H9 (cell line): ENCODE results near the gene MYO3A. TPM values are rescaled to one million over a fixed set of nuclear protein-coding genes. Genes with fewer than 3 reads are reported as not detected.

Experiments used
- DNase-seq: peaks from one replicate; pipeline ENCODE4 v3.0.0-alpha.2; 2017
- H2AFZ ChIP-seq: one replicate; pipeline ENCODE4 v1.6.1; 2013; ENCODE audit warnings: mild to moderate bottlenecking, low read length, control low read depth, moderate library complexity
- H2AK5ac ChIP-seq: 2 replicates; pipeline ENCODE4 v1.6.1; 2013; ENCODE audit warnings: low read length, control low read depth, mixed read lengths; ENCODE audit not compliant: insufficient read length
- H2BK120ac ChIP-seq: one replicate; pipeline ENCODE4 v1.6.1; 2013; ENCODE audit warnings: low read depth, mild to moderate bottlenecking, low read length, control low read depth, inconsistent platforms; ENCODE audit not compliant: poor library complexity, severe bottlenecking
- H2BK12ac ChIP-seq: 2 replicates; pipeline ENCODE4 v1.6.1; 2013; ENCODE audit warnings: low read length, control low read depth, mixed read lengths, low read depth; ENCODE audit not compliant: insufficient read length
- H2BK15ac ChIP-seq: 2 replicates; pipeline ENCODE4 v1.6.1; 2013; ENCODE audit warnings: low read depth, low read length, control low read depth
- H2BK20ac ChIP-seq: one replicate; pipeline ENCODE4 v1.6.1; 2013; ENCODE audit warnings: low read depth, mild to moderate bottlenecking, low read length, control low read depth, inconsistent platforms; ENCODE audit not compliant: poor library complexity, severe bottlenecking
- H2BK5ac ChIP-seq: 2 replicates; pipeline ENCODE4 v1.6.1; 2013; ENCODE audit warnings: low read length, control low read depth, mixed read lengths; ENCODE audit not compliant: insufficient read length
- H3K14ac ChIP-seq: 2 replicates; pipeline ENCODE4 v1.6.1; 2013; ENCODE audit warnings: low read length, control low read depth; ENCODE audit not compliant: insufficient read depth
- H3K18ac ChIP-seq: 2 replicates; pipeline ENCODE4 v1.6.1; 2013; ENCODE audit warnings: low read depth, mild to moderate bottlenecking, mixed read lengths, low read length, control low read depth; ENCODE audit not compliant: insufficient read length
- H3K23ac ChIP-seq: 2 replicates; pipeline ENCODE4 v1.6.1; 2013; ENCODE audit warnings: low read length, control low read depth, mixed read lengths, low read depth; ENCODE audit not compliant: insufficient read length
- H3K23me2 ChIP-seq: 2 replicates; pipeline ENCODE4 v1.6.1; 2013; ENCODE audit warnings: low read depth, mild to moderate bottlenecking, mixed read lengths, low read length, control low read depth; ENCODE audit not compliant: insufficient read length, poor library complexity, severe bottlenecking
- H3K27ac ChIP-seq: 2 replicates; pipeline ENCODE4 v1.5.1; 2013; ENCODE audit warnings: low read length, control low read depth, mixed read lengths, low read depth; ENCODE audit not compliant: insufficient read length
- H3K27me3 ChIP-seq: 2 replicates; pipeline ENCODE4 v1.6.1; 2013; ENCODE audit warnings: low read length, control low read depth, inconsistent platforms; ENCODE audit not compliant: insufficient read depth
- H3K4ac ChIP-seq: 2 replicates; pipeline ENCODE4 v1.6.1; 2013; ENCODE audit warnings: low read depth, mild to moderate bottlenecking, control low read depth, inconsistent platforms, low read length, moderate library complexity
- H3K4me1 ChIP-seq: 2 replicates; pipeline ENCODE4 v1.6.1; 2013; ENCODE audit warnings: low read length, control low read depth, inconsistent platforms; ENCODE audit not compliant: insufficient read depth
- H3K4me2 ChIP-seq: 2 replicates; pipeline ENCODE4 v1.6.1; 2013; ENCODE audit warnings: low read length, control low read depth, mixed read lengths; ENCODE audit not compliant: insufficient read length, insufficient read depth
- H3K56ac ChIP-seq: 2 replicates; pipeline ENCODE4 v1.6.1; 2013; ENCODE audit warnings: low read depth, mild to moderate bottlenecking, mixed read lengths, low read length, control low read depth; ENCODE audit not compliant: insufficient read length
- H3K79me1 ChIP-seq: 2 replicates; pipeline ENCODE4 v1.6.1; 2013; ENCODE audit warnings: low read depth, mild to moderate bottlenecking, moderate library complexity, low read length, control low read depth, inconsistent platforms; ENCODE audit not compliant: insufficient read depth, poor library complexity, severe bottlenecking
- H3K79me2 ChIP-seq: 2 replicates; pipeline ENCODE4 v1.6.1; 2013; ENCODE audit warnings: low read length, control low read depth, inconsistent platforms; ENCODE audit not compliant: insufficient read depth
- H3K9ac ChIP-seq: 2 replicates; pipeline ENCODE4 v1.6.1; 2013; ENCODE audit warnings: low read length, control low read depth, mixed read lengths; ENCODE audit not compliant: insufficient read length; ENCODE audit errors: extremely low read depth
- H3K9me3 ChIP-seq: one replicate; pipeline ENCODE4 v1.6.1; 2013; ENCODE audit warnings: low read depth, low read length, inconsistent platforms; ENCODE audit not compliant: control insufficient read depth
- H3T11ph ChIP-seq: one replicate; pipeline ENCODE4 v1.6.1; 2013; ENCODE audit warnings: mild to moderate bottlenecking, low read length, control low read depth, inconsistent platforms
- H4K20me1 ChIP-seq: one replicate; pipeline ENCODE4 v1.6.1; 2013; ENCODE audit not compliant: control insufficient read depth, insufficient read length, insufficient read depth
- H4K5ac ChIP-seq: 2 replicates; pipeline ENCODE4 v1.6.1; 2013; ENCODE audit warnings: low read depth, mild to moderate bottlenecking, mixed read lengths, low read length, control low read depth; ENCODE audit not compliant: insufficient read length
- H4K8ac ChIP-seq: replicated peaks from 2 replicates; pipeline ENCODE4 v1.6.1; 2013; ENCODE audit warnings: low read length, control low read depth, mixed read lengths, low read depth; ENCODE audit not compliant: insufficient read length
- H4K91ac ChIP-seq: 2 replicates; pipeline ENCODE4 v1.6.1; 2013; ENCODE audit warnings: low read depth, mild to moderate bottlenecking, moderate library complexity, mixed read lengths, low read length, control low read depth; ENCODE audit not compliant: insufficient read length
- H3K27ac Mint-ChIP-seq, 3 experiments: 2 replicates in 2 of 3; 3 replicates in 1 of 3; pipeline ENCODE4 v1.8.0; 2020 to 2021; ENCODE audit warnings: mixed read lengths in 3 of 3, mild to moderate bottlenecking in 1 of 3, moderate library complexity in 1 of 3
- H3K27me3 Mint-ChIP-seq: 2 replicates; pipeline ENCODE4 v1.8.0; 2021; ENCODE audit warnings: low read depth, mild to moderate bottlenecking, moderate library complexity, mixed read lengths
- H3K36me3 Mint-ChIP-seq, 3 experiments: 2 replicates in 2 of 3; 3 replicates in 1 of 3; pipeline ENCODE4 v1.8.0; 2020 to 2021; ENCODE audit warnings: low read depth in 3 of 3, mixed read lengths in 3 of 3; ENCODE audit not compliant: insufficient read depth in 1 of 3
- H3K4me1 Mint-ChIP-seq, 2 experiments: 2 replicates each; pipeline ENCODE4 v1.8.0; 2020; ENCODE audit warnings: mixed read lengths in 2 of 2
- H3K4me3 Mint-ChIP-seq, 2 experiments: 2 replicates in 1 of 2; 3 replicates in 1 of 2; pipeline ENCODE4 v1.8.0; 2020 to 2021; ENCODE audit warnings: mild to moderate bottlenecking in 2 of 2, mixed read lengths in 2 of 2, moderate library complexity in 1 of 2
- H3K9me3 Mint-ChIP-seq, 2 experiments: 2 replicates in 1 of 2; 3 replicates in 1 of 2; pipeline ENCODE4 v1.8.0; 2020; ENCODE audit warnings: mild to moderate bottlenecking in 2 of 2, mixed read lengths in 2 of 2, moderate library complexity in 1 of 2
- CTCF ChIP-seq: fragments of 200-600 bp; sonication (generic); conservative IDR thresholded peaks from 3 replicates; pipeline ENCODE4 v1.8.0; 2021; ENCODE audit warnings: antibody characterized with exemption, mild to moderate bottlenecking
- WGBS: extraction: QIAGEN DNeasy Blood & Tissue Kit; methylation state at CpG from one replicate; pipeline ENCODE4 v1.1.7; 2013; ENCODE audit warnings: missing lambda C conversion rate, low lambda C conversion rate, mixed read lengths; ENCODE audit not compliant: insufficient read length; ENCODE audit errors: extremely low coverage; 5-methylcytosine and 5-hydroxymethylcytosine counted together
- total RNA-seq: library from RNA; stranded (reverse); gene quantifications from 2 replicates; pipeline ENCODE4 v1.2.1, GENCODE V29; 2021

The MYO3A gene
- total RNA-seq, 1 experiment from 2014 or later = 4.3 TPM

DNA sequence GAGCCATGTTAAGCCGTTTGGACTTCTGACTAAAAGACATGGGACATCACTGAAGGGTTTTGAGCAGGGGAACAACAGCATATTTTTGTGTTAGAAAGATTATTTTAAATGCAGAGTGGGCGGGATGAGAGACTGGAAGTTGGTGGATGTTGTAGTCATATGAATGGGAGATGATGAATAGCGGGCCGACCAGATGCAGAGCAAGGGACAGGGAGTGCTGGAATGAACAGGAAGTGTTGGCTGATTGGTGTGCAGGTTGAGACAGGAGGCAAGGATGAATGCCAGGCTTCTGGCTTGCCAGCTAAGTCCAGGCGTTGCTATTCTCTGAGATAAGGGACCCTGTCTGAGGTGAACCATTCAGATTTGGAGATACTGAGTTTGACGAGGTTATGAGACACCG is 320.6 kb downstream of the MYO3A start:
- Histone ChIP-seq H4K91ac (no peak overlapping the region), H3K4me1 (peaks cover 2% of the 10 kb centered on the region; the same call in 1 of the 2 replicates), H3K4ac (no peak overlapping the region), H3K27ac (no peak overlapping the region), H3K9me3 (no peaks in the 10 kb centered on the region), H2BK5ac (no peak overlapping the region), H2BK20ac (no peak overlapping the region), H3K23ac (no peak overlapping the region), H3K14ac (no peak overlapping the region), H3K4me2 (no peak overlapping the region), H2BK15ac (no peak overlapping the region), H3K23me2 (no peaks in the 10 kb centered on the region), H2BK120ac (no peak overlapping the region), H4K20me1 (no peaks in the 10 kb centered on the region), H3K27me3 (no peaks in the 10 kb centered on the region), H2AK5ac (no peak overlapping the region), H4K8ac (no peak overlapping the region), H2BK12ac (no peak overlapping the region), H2AFZ (no peak overlapping the region), H3K79me1 (no peaks in the 10 kb centered on the region), H3K9ac (no peak overlapping the region), H3K18ac (no peak overlapping the region), H3T11ph (no peak overlapping the region), H3K79me2 (no peaks in the 10 kb centered on the region), H4K5ac (no peak overlapping the region), H3K56ac (no peak overlapping the region)
- no peaks in the 10 kb centered on the region; the same call in 1 of the 2 replicates for H3K27me3 Mint-ChIP-seq
- WGBS = no CpG with 5 or more reads among the region's 7 CpGs
- H3K27ac Mint-ChIP-seq = no peak overlapping the region
- H3K4me1 Mint-ChIP-seq = peaks cover 6 to 16% of the 10 kb centered on the region in 2 experiments; a peak in 3 of 4 replicates
- H3K4me3 Mint-ChIP-seq = no peak overlapping the region
- H3K9me3 Mint-ChIP-seq = peaks cover 0 to 5% of the 10 kb centered on the region in 2 experiments; a peak in 2 of 5 replicates
- no peak for TF ChIP-seq CTCF
- H3K36me3 Mint-ChIP-seq = no peaks in the 10 kb centered on the region; a peak in 1 of 7 replicates
- DNase-seq = no peak
